Keratinocyte (primary cell): ENCODE data around the gene AKR1B1. TPM values are rescaled to one million over a fixed set of nuclear protein-coding genes. Genes with fewer than 3 reads are reported as not detected.

Experiments
- DNase-seq: peaks from one replicate; pipeline ENCODE4 v3.0.0-alpha.2; 2011; ENCODE audit warnings: low read depth, missing footprints, low spot score
- FAIRE-seq: peaks from 2 replicates; lab custom pipeline; 2011; peaks lifted over from hg19 to GRCh38; lab: Jason Lieb, UNC
- H2AFZ ChIP-seq: 2 replicates; pipeline ENCODE4 v1.6.0; 2012; ENCODE audit warnings: low read length, control low read depth, inconsistent platforms; ENCODE audit not compliant: control insufficient read depth
- H3K27ac ChIP-seq: 2 replicates; pipeline ENCODE4 v1.5.1; 2011; ENCODE audit warnings: low read length; ENCODE audit not compliant: control insufficient read depth, insufficient read depth
- H3K27me3 ChIP-seq: 3 replicates; pipeline ENCODE4 v1.6.0; 2011; ENCODE audit warnings: low read length; ENCODE audit not compliant: control insufficient read depth, insufficient read depth; ENCODE audit errors: extremely low read depth
- H3K36me3 ChIP-seq, 2 experiments: 2 replicates in 1 of 2; 3 replicates in 1 of 2; pipeline ENCODE4 v1.5.1; 2011; ENCODE audit warnings: low read length in 2 of 2, mild to moderate bottlenecking in 1 of 2; ENCODE audit not compliant: control insufficient read depth in 2 of 2, insufficient read depth in 2 of 2; ENCODE audit errors: extremely low read depth in 1 of 2
- H3K4me1 ChIP-seq: 3 replicates; pipeline ENCODE4 v1.5.1; 2011; ENCODE audit warnings: low read length; ENCODE audit not compliant: control insufficient read depth, insufficient read depth; ENCODE audit errors: extremely low read depth
- H3K4me2 ChIP-seq: 3 replicates; pipeline ENCODE4 v1.6.0; 2011; ENCODE audit warnings: low read depth, low read length; ENCODE audit not compliant: control insufficient read depth, insufficient read depth; ENCODE audit errors: extremely low read depth
- H3K4me3 ChIP-seq, 3 experiments: fragments of 200-600 bp in 1 of 3; sonication (generic) in 1 of 3; 2 replicates in 2 of 3; 3 replicates in 1 of 3; pipeline ENCODE4 v1.5.1; 2011 to 2016; ENCODE audit warnings: low read length in 3 of 3, mild to moderate bottlenecking in 3 of 3, control low read depth in 2 of 3, inconsistent platforms in 1 of 3, low read depth in 1 of 3, mixed read lengths in 1 of 3, mixed run types in 1 of 3, moderate library complexity in 1 of 3; ENCODE audit not compliant: control insufficient read depth in 2 of 3, insufficient read depth in 2 of 3; ENCODE audit errors: extremely low read depth in 1 of 3
- H3K79me2 ChIP-seq: 2 replicates; pipeline ENCODE4 v1.6.0; 2012; ENCODE audit warnings: low read length; ENCODE audit not compliant: control insufficient read depth, insufficient read depth
- H3K9ac ChIP-seq: 3 replicates; pipeline ENCODE4 v1.6.0; 2011; ENCODE audit warnings: low read length; ENCODE audit not compliant: control insufficient read depth, insufficient read depth; ENCODE audit errors: extremely low read depth
- H3K9me1 ChIP-seq: 3 replicates; pipeline ENCODE4 v1.6.0; 2011; ENCODE audit warnings: low read length; ENCODE audit not compliant: control insufficient read depth, insufficient read depth; ENCODE audit errors: extremely low read depth
- H3K9me3 ChIP-seq: 2 replicates; pipeline ENCODE4 v1.5.1; 2012; ENCODE audit warnings: low read depth, low read length; ENCODE audit not compliant: control insufficient read depth
- H4K20me1 ChIP-seq: 3 replicates; pipeline ENCODE4 v1.6.0; 2011; ENCODE audit warnings: low read length; ENCODE audit not compliant: control insufficient read depth, insufficient read depth; ENCODE audit errors: extremely low read depth
- EZH2 ChIP-seq: IDR thresholded peaks from one replicate; pipeline ENCODE4 v1.6.1; 2012; ENCODE audit warnings: inconsistent platforms, mild to moderate bottlenecking, low read length, moderate library complexity
- dilution Hi-C: fragments of 300-500 bp; cut with MboI; formaldehyde crosslinking; loops from one replicate; pipeline ENCODE4 v1.7.0; 2020; ENCODE audit warnings: low sequenced_read_pairs; ENCODE audit not compliant: extremely low pct_ligation_motif_present
- polyA plus RNA-seq, 5 experiments: library from polyadenylated mRNA; depleted of rRNA in 3 of 5; stranded (reverse) in 3 of 5; stranded (forward) in 1 of 5; unstranded in 1 of 5; fragments of >200 nt; gene quantifications; 1 replicate in 1 of 5; 2 replicates in 3 of 5; 3 replicates in 1 of 5; pipeline versions ENCODE4 v1.2.1 to v1.2.3, GENCODE V29; 2011 to 2012; ENCODE audit warnings: missing spikeins in 2 of 5, low read depth in 1 of 5, low replicate concordance in 1 of 5
- TF ChIP-seq, protein P1 (sequence below), 3 experiments: IDR thresholded peaks in 1 of 3; conservative IDR thresholded peaks in 1 of 3; optimal IDR thresholded peaks in 1 of 3; 2 replicates in 2 of 3; 3 replicates in 1 of 3; pipeline versions ENCODE3 to v1.5.1; 2011; ENCODE audit warnings: low read length in 3 of 3, mild to moderate bottlenecking in 3 of 3, moderate library complexity in 2 of 3, control low read depth in 1 of 3, inconsistent platforms in 1 of 3; ENCODE audit not compliant: insufficient read depth in 2 of 3; ENCODE audit errors: extremely low read depth in 1 of 3

Gene AKR1B1
- polyA plus RNA-seq, 1 donor (not counting 4 experiments of a cell fraction or from before 2014, with no cell fraction given): 139 TPM

DNA sequence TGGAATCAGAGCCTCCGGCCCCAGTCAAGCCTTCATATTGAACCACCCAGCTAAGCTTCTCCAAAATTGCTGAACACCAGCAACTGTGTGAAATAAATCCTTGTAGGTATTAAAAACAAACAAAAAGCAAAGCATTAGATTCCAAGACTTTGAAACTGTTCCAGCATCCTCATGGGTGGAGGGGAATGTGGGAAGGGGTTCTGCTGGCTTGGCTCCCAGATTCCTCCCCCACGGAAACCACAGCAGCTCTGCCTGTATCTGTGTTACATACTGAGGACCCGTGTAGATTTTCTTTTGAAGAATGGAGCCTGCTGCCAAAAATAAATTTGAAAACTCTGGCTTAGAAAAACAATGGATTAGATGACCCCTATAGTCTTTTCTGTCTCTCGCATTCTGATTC is 20.0 kb downstream of the AKR1B1 start:
- no peaks in the 10 kb centered on the region for H4K20me1 ChIP-seq
- TF ChIP-seq, protein P1, sequence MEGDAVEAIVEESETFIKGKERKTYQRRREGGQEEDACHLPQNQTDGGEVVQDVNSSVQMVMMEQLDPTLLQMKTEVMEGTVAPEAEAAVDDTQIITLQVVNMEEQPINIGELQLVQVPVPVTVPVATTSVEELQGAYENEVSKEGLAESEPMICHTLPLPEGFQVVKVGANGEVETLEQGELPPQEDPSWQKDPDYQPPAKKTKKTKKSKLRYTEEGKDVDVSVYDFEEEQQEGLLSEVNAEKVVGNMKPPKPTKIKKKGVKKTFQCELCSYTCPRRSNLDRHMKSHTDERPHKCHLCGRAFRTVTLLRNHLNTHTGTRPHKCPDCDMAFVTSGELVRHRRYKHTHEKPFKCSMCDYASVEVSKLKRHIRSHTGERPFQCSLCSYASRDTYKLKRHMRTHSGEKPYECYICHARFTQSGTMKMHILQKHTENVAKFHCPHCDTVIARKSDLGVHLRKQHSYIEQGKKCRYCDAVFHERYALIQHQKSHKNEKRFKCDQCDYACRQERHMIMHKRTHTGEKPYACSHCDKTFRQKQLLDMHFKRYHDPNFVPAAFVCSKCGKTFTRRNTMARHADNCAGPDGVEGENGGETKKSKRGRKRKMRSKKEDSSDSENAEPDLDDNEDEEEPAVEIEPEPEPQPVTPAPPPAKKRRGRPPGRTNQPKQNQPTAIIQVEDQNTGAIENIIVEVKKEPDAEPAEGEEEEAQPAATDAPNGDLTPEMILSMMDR (optimal IDR thresholded peaks at IDR 0.05 in 1 of 3, IDR thresholded peaks at IDR 0.05 in 1 of 3, conservative IDR thresholded peaks at IDR 0.05 in 1 of 3; ENCODE audit: extremely low read depth in 1 of 3, insufficient read depth in 2 of 3, low read length in 3 of 3): no peak
- TF ChIP-seq EZH2: no peak
- H3K27ac ChIP-seq: no peak overlapping the region
- H3K9ac ChIP-seq: no peak overlapping the region
- no peaks in the 10 kb centered on the region for H3K9me1 ChIP-seq
- no peak overlapping the region for H3K4me2 ChIP-seq
- FAIRE-seq (no peak), DNase-seq (no peak)
- H3K27me3 ChIP-seq: no peaks in the 10 kb centered on the region
- no peak overlapping the region for H2AFZ ChIP-seq
- H3K36me3 ChIP-seq: peaks cover 3 to 18% of the 10 kb centered on the region in 2 experiments
- no peaks in the 10 kb centered on the region for H3K9me3 ChIP-seq
- H3K4me3 ChIP-seq: no peak overlapping the region
- peaks cover 12% of the 10 kb centered on the region for H3K4me1 ChIP-seq
- dilution Hi-C loops: no loop called here
- H3K79me2 ChIP-seq: no peaks in the 10 kb centered on the region

DNA sequence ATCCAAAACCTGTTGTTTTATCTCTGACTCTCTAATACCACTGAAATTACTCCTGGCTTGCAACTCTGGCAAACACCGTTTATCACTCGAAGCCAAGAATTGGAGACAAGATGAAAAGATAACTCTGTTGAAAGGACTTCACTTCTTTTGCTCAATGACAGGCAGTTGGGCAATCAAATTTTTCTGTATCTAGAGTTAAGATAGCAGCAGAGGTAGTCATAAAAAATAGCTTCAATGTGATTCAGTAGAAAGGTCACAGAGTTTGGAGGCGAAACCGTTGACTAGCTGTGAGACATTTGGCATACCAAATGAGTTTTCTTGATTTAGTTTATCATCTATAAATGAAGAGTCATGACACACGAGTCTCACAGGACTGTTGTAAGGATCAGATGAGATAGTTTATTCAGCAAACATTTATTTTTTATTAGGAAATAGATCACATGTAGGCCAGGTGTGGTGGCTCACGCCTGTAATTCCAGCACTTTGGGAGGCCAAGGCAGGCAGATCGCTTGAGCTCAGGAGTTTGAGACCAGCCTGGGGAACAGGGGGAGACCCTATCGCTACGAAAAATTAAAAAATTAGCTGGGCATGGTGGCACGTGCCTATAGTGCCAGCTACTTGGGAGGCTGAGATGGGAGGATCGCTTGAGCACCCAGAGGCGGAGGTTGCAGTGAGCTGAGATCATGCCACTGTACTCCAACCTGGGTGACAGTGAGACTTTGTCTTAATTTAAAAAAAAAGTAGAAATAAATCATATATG is 23.6 kb downstream of the AKR1B1 start:
- no peaks in the 10 kb centered on the region for H4K20me1 ChIP-seq
- no peak for DNase-seq
- H3K27ac ChIP-seq: no peak overlapping the region
- no peak overlapping the region for H3K9ac ChIP-seq
- H3K36me3 ChIP-seq: no peaks in the 10 kb centered on the region
- no peak for TF ChIP-seq EZH2
- TF ChIP-seq, protein P1 (optimal IDR thresholded peaks at IDR 0.05 in 1 of 3, IDR thresholded peaks at IDR 0.05 in 1 of 3, conservative IDR thresholded peaks at IDR 0.05 in 1 of 3; ENCODE audit: extremely low read depth in 1 of 3, insufficient read depth in 2 of 3, low read length in 3 of 3): no peak
- H3K79me2 ChIP-seq: no peaks in the 10 kb centered on the region
- no peak overlapping the region for H3K4me3 ChIP-seq
- no peaks in the 10 kb centered on the region for H3K9me3 ChIP-seq
- no peak for FAIRE-seq
- no peaks in the 10 kb centered on the region for H3K9me1 ChIP-seq
- dilution Hi-C loops: no loop called here
- H3K4me2 ChIP-seq: no peak overlapping the region
- no peaks in the 10 kb centered on the region for H3K27me3 ChIP-seq
- no peak overlapping the region for H2AFZ ChIP-seq
- H3K4me1 ChIP-seq: peaks cover 17% of the 10 kb centered on the region
